ENCODE data around the gene CCNQ. TPM values are rescaled to one million over a fixed set of nuclear protein-coding genes. Genes with fewer than 3 reads are reported as not detected.

The CCNQ gene
- total RNA-seq, 2 donors from 2014 or later, result 33.8 to 55.9 TPM

DNA sequence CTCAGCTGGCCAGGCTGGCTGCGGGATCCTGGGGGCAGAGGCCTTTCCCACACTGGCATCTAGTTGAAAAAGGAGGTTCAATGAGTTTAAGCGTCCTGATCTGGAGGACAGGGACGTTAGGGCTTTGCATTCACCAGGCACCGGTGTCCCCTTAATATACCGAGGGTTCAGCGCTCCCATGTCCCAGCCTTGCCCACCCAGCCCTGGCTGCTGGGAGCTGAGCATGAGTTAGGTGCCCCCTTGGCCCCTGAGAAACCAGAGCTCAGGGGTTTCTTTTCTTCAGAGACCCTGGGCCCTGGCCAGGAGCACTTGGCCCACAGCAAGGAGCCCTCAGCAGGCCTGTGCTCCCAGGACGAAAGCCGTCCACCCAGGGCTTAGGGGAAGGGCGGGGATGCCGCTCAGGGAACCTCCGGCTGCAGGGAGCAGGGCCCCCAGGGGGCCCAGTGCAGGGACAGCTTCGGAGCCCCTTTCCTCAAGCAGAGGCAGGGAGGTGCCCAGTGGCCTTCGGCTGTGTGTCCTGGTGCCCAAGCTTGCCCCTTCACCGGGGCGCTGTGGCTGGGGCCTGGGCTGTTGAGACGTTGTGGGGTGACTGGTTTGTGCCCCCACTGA is 27.2 kb upstream of the CCNQ start:
- 87% methylated on average over 3 of the region's 16 CpGs for WGBS

DNA sequence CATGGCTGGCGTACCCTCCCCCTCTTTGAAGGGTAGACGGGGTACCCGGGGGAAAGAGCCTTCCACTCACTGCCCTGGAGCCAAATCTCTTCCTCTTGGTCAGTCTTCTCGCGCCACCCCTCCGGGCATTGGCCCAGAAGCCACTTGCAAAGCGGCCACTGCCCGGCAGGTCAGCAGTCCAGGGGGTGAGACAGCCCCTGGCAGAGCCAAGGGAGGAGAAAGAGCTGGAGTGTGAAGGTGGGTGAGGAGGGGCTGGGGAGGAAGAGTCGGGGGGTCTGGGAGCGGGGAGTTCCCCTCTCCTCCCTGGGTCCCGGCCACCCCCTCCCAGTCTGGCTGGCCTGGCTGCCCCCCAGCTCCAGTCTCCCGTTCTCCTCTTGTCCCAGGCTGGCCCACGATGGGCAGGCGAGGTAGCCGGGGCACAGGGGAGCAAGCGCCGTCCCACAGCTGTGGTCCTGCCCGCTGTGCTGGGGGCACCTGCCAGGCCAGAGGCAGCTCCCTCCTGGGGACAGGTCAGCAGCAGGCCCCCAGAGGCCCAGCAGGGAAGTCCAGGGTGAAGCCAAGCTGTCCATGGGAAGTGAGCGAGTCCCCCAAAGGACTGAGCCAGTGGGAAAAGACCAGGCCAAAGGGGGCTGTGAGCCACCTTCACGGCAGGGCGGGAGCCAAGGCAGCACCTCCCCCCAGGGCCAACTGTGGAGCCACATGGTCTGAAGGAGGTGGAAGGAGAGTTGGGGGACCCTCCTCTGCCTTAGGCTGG is 26.5 kb upstream of the CCNQ start:
- Histone ChIP-seq H3K4me3 (no peak overlapping the region), H3K9me3 (no peaks in the 10 kb centered on the region), H3K27me3 (replicated peaks; ENCODE audit: insufficient read depth) (no peaks in the 10 kb centered on the region), H3K36me3 (no peaks in the 10 kb centered on the region), H3K27ac (no peak overlapping the region), H3K4me1 (replicated peaks) (no peaks in the 10 kb centered on the region)
- DNase-seq (ENCODE audit: low spot score), result no peak
- intact Hi-C loops (cut with DNase I), result no loop called here
- WGBS, result 88% methylated on average over 21 of the region's 21 CpGs
- TF ChIP-seq POLR2A (IDR thresholded peaks at IDR 0.05) (no peak), POLR2AphosphoS5 (IDR thresholded peaks at IDR 0.05) (no peak)
- TF ChIP-seq, protein P1, sequence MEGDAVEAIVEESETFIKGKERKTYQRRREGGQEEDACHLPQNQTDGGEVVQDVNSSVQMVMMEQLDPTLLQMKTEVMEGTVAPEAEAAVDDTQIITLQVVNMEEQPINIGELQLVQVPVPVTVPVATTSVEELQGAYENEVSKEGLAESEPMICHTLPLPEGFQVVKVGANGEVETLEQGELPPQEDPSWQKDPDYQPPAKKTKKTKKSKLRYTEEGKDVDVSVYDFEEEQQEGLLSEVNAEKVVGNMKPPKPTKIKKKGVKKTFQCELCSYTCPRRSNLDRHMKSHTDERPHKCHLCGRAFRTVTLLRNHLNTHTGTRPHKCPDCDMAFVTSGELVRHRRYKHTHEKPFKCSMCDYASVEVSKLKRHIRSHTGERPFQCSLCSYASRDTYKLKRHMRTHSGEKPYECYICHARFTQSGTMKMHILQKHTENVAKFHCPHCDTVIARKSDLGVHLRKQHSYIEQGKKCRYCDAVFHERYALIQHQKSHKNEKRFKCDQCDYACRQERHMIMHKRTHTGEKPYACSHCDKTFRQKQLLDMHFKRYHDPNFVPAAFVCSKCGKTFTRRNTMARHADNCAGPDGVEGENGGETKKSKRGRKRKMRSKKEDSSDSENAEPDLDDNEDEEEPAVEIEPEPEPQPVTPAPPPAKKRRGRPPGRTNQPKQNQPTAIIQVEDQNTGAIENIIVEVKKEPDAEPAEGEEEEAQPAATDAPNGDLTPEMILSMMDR (IDR thresholded peaks at IDR 0.05), result no peak

More for the DNA sequence above, 27.2 kb upstream of the CCNQ start:
- H3K4me3 ChIP-seq, result no peak overlapping the region
- intact Hi-C loops (cut with DNase I), result no loop called here
- no peaks in the 10 kb centered on the region for H3K4me1 ChIP-seq (replicated peaks)
- H3K27ac ChIP-seq, result no peak overlapping the region
- no peaks in the 10 kb centered on the region for H3K9me3 ChIP-seq
- TF ChIP-seq, protein P1 (IDR thresholded peaks at IDR 0.05), result no peak
- TF ChIP-seq POLR2AphosphoS5 (IDR thresholded peaks at IDR 0.05), result no peak
- TF ChIP-seq POLR2A (IDR thresholded peaks at IDR 0.05), result no peak
- H3K27me3 ChIP-seq (replicated peaks; ENCODE audit: insufficient read depth), result no peaks in the 10 kb centered on the region
- H3K36me3 ChIP-seq, result no peaks in the 10 kb centered on the region
- no peak for DNase-seq (ENCODE audit: low spot score)

DNA sequence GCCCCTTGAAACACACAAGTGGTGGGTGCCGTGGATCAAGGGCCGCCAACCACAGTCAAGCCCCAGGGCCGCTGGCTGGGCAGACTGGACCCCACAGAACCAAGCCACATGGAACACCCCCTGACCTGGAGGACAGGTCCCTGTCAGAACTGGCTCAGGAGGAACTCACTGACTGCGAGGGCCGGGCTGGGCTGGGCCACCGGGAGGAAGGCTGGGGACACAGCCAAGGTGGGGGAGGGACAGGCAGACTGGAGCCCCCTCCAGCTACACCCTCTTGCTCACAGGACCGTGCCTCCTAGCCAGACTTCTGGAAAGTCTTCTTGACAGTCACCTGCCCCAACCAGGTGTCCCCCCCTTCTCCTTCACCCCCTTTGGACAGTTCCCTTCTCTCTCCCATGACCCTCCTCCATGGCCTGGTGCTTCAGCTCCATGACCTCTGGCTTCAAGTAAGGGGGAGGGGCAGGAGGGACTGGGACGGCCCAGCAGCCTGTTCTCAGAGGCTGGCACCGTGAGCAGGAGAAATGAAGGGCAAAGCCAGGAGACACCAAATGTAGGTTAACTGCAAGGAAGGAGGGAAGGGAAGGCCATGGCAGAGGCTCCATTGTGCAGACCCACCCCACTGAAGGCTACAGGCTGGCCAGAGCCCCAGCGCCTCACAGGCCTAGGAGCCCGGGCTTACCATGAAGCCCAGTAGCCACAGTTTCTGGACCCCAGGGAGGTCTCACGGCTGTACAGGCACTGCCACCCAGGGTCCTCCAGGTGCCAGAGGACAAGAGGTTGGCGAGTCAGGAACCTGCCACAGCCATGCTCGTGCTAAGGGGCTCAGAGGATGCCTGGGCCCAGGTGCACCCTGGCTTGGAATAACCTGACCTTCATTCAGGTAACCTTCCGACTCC is 25.5 kb upstream of the CCNQ start:
- H3K27ac ChIP-seq, result no peak overlapping the region
- intact Hi-C loops (cut with DNase I), result no loop called here
- TF ChIP-seq, protein P1 (IDR thresholded peaks at IDR 0.05), result no peak
- TF ChIP-seq POLR2A (IDR thresholded peaks at IDR 0.05) (no peak), POLR2AphosphoS5 (IDR thresholded peaks at IDR 0.05) (no peak)
- H3K4me1 ChIP-seq (replicated peaks), result no peaks in the 10 kb centered on the region
- no peaks in the 10 kb centered on the region for H3K27me3 ChIP-seq (replicated peaks; ENCODE audit: insufficient read depth)
- WGBS, result 81% methylated on average over 8 of the region's 15 CpGs
- H3K36me3 ChIP-seq, result no peaks in the 10 kb centered on the region
- no peak overlapping the region for H3K4me3 ChIP-seq
- no peak for DNase-seq (ENCODE audit: low spot score)
- H3K9me3 ChIP-seq, result no peaks in the 10 kb centered on the region

DNA sequence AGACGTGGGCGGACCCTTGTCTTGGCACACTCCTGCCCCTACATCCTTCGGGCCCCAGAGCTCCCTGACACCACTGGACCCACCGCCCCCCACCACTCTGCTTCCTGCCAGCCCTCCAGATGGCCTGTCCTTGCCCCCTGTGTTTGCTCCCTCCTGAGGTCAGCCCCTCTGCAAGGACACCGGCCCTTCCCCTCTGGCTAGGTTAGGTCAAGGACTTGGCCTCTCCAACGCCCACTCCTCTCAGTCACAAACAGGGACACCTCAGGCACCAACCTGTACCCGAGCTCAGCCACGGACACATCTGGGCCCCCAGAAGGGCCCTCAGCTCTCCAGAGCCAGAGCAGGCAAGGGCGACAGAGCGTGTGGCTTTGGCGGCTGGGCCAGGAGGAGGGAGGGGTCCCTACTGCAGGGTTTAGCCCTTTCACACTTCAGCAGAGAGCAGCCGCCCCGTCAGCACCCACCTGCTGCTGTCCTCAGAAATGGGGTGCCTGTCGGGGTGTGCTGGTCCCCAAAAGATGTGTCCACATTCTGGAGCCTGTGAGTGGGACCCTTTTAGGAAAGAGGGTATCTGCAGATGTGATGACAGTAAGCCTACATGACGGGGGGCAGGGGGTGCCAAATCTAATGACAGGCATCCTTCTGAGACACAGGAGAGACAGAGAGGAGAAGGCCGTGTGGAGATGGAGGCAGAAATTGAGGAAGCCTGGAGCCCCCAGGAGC is 24.5 kb upstream of the CCNQ start:
- TF ChIP-seq POLR2A (IDR thresholded peaks at IDR 0.05) (no peak), POLR2AphosphoS5 (IDR thresholded peaks at IDR 0.05) (no peak)
- TF ChIP-seq, protein P1 (IDR thresholded peaks at IDR 0.05), result no peak
- no peaks in the 10 kb centered on the region for H3K9me3 ChIP-seq
- H3K36me3 ChIP-seq, result no peaks in the 10 kb centered on the region
- no peak for DNase-seq (ENCODE audit: low spot score)
- 73% methylated on average over 11 of the region's 16 CpGs for WGBS
- no peak overlapping the region for H3K27ac ChIP-seq
- no peak overlapping the region for H3K4me3 ChIP-seq
- intact Hi-C loops (cut with DNase I), result no loop called here
- H3K27me3 ChIP-seq (replicated peaks; ENCODE audit: insufficient read depth), result no peaks in the 10 kb centered on the region
- H3K4me1 ChIP-seq (replicated peaks), result no peaks in the 10 kb centered on the region
